GM23338 (cell line): ENCODE measurements around the gene IQGAP2. TPM values are rescaled to one million over a fixed set of nuclear protein-coding genes. Genes with fewer than 3 reads are reported as not detected.

ENCODE experiments used
- ATAC-seq: fragments of 200-7000 bp; cut with Tn5 transposase; 3 replicates; pipeline ENCODE4 v1.9.1; 2020
- DNase-seq: peaks from one replicate; pipeline ENCODE4 v3.0.0-alpha.2; 2015; ENCODE audit warnings: low spot score
- H2AFZ ChIP-seq: fragments of 200-600 bp; sonication (generic); 2 replicates; pipeline ENCODE4 v1.8.0; 2016; ENCODE audit warnings: antibody characterized with exemption, mild to moderate bottlenecking, moderate library complexity
- H3F3A ChIP-seq: fragments of 200-600 bp; sonication (generic); replicated peaks from 2 replicates; pipeline ENCODE4 v1.8.0; 2017; ENCODE audit warnings: antibody characterized with exemption, mixed run types, low read depth
- H3K27ac ChIP-seq: fragments of 200-600 bp; sonication (generic); 2 replicates; pipeline ENCODE4 v1.6.1; 2016; ENCODE audit warnings: low read depth
- H3K27me3 ChIP-seq: fragments of 200-600 bp; sonication (generic); 2 replicates; pipeline ENCODE4 v1.8.0; 2016; ENCODE audit warnings: mild to moderate bottlenecking, mixed run types, moderate library complexity; ENCODE audit not compliant: insufficient read depth
- H3K36me3 ChIP-seq: fragments of 200-600 bp; sonication (generic); 2 replicates; pipeline ENCODE4 v1.8.0; 2016; ENCODE audit warnings: mild to moderate bottlenecking; ENCODE audit not compliant: insufficient read depth
- H3K4me1 ChIP-seq: fragments of 200-600 bp; sonication (generic); 2 replicates; pipeline ENCODE4 v1.8.0; 2016; ENCODE audit warnings: mild to moderate bottlenecking, moderate library complexity; ENCODE audit not compliant: insufficient read depth
- H3K4me2 ChIP-seq: fragments of 200-600 bp; sonication (generic); 2 replicates; pipeline ENCODE4 v1.7.1; 2017; ENCODE audit warnings: mixed run types
- H3K4me3 ChIP-seq: fragments of 200-600 bp; sonication (generic); 2 replicates; pipeline ENCODE4 v1.6.1; 2016; ENCODE audit warnings: mixed run types
- H3K79me2 ChIP-seq: fragments of 200-600 bp; sonication (generic); replicated peaks from 2 replicates; pipeline ENCODE4 v1.8.0; 2017; ENCODE audit warnings: mild to moderate bottlenecking; ENCODE audit not compliant: insufficient read depth
- H3K9me2 ChIP-seq: fragments of 200-600 bp; sonication (generic); 2 replicates; pipeline ENCODE4 v1.8.0; 2017; ENCODE audit not compliant: insufficient read depth
- H4K20me1 ChIP-seq: fragments of 200-600 bp; sonication (generic); replicated peaks from 2 replicates; pipeline ENCODE4 v1.8.0; 2017; ENCODE audit warnings: mild to moderate bottlenecking; ENCODE audit not compliant: insufficient read depth
- H3K27ac Mint-ChIP-seq: 2 replicates; pipeline ENCODE4 v1.8.0; 2020; ENCODE audit warnings: inconsistent platforms, mild to moderate bottlenecking, moderate library complexity, mixed read lengths
- H3K27me3 Mint-ChIP-seq: 3 replicates; pipeline ENCODE4 v1.8.0; 2022; ENCODE audit warnings: low read depth, mild to moderate bottlenecking, moderate library complexity, mixed read lengths, inconsistent platforms; ENCODE audit not compliant: insufficient read depth, poor library complexity
- H3K36me3 Mint-ChIP-seq: 3 replicates; pipeline ENCODE4 v1.8.0; 2021; ENCODE audit warnings: low read depth, mild to moderate bottlenecking, inconsistent platforms, moderate library complexity, mixed read lengths
- H3K4me1 Mint-ChIP-seq: 3 replicates; pipeline ENCODE4 v1.8.0; 2020; ENCODE audit warnings: mild to moderate bottlenecking, inconsistent platforms, mixed read lengths
- H3K4me3 Mint-ChIP-seq: 3 replicates; pipeline ENCODE4 v1.8.0; 2021; ENCODE audit warnings: moderate library complexity, mild to moderate bottlenecking, inconsistent platforms, mixed read lengths
- H3K9me3 Mint-ChIP-seq: 3 replicates; pipeline ENCODE4 v1.8.0; 2020; ENCODE audit warnings: moderate library complexity, mild to moderate bottlenecking, inconsistent platforms, mixed read lengths
- CREB1 ChIP-seq: fragments of 250-450 bp; sonication (Bioruptor Pico); IDR thresholded peaks from 2 replicates; pipeline ENCODE4 v1.5.0; 2020; ENCODE audit warnings: low read depth, mild to moderate bottlenecking, moderate library complexity
- CTCF ChIP-seq, 2 experiments: fragments of 200-600 bp in 1 of 2; sonication (generic) in 1 of 2; conservative IDR thresholded peaks; 2 replicates each; pipeline versions ENCODE4 v1.5.1 to v1.6.1; 2016 to 2017; ENCODE audit warnings: antibody characterized with exemption in 2 of 2, low read depth in 2 of 2, mild to moderate bottlenecking in 2 of 2, moderate library complexity in 1 of 2
- EZH2 ChIP-seq: fragments of 200-600 bp; sonication (generic); IDR thresholded peaks from one replicate; pipeline ENCODE4 v1.8.0; 2017; ENCODE audit warnings: antibody characterized with exemption, mild to moderate bottlenecking, low read depth; ENCODE audit not compliant: unreplicated experiment
- JUNB ChIP-seq: IDR thresholded peaks from one replicate; pipeline ENCODE4 v1.6.1; 2016; ENCODE audit warnings: antibody characterized with exemption; ENCODE audit not compliant: unreplicated experiment
- POLR2AphosphoS5 ChIP-seq: IDR thresholded peaks from 2 replicates; pipeline ENCODE4 v1.6.1; 2016; ENCODE audit warnings: antibody characterized with exemption, low read depth
- ZNF114 ChIP-seq: fragments of 250-450 bp; sonication (Bioruptor Pico); IDR thresholded peaks from 2 replicates; pipeline ENCODE4 v1.5.0; 2020; ENCODE audit warnings: mild to moderate bottlenecking, moderate library complexity
- ZNF331 ChIP-seq: fragments of 250-450 bp; sonication (Bioruptor Pico); IDR thresholded peaks from 2 replicates; pipeline ENCODE4 v1.5.0; 2020; ENCODE audit warnings: low read depth, mild to moderate bottlenecking, moderate library complexity
- polyA plus RNA-seq: library from polyadenylated mRNA; unstranded; fragments of >200 nt; fragmentation: Nextera tagmentation; extraction: Ambion mirVana; gene quantifications from 2 replicates; pipeline ENCODE4 v1.2.1, GENCODE V29; 2016
- total RNA-seq: library from RNA; depleted of rRNA; stranded (reverse); fragments of >200 nt; shearing (Covaris generic); gene quantifications from 2 replicates; pipeline ENCODE4 v1.2.3, GENCODE V29; 2014
- TF ChIP-seq, protein P1 (sequence below): IDR thresholded peaks from one replicate; pipeline ENCODE4 v1.6.1; 2018; ENCODE audit warnings: antibody characterized with exemption; ENCODE audit not compliant: unreplicated experiment
- TF ChIP-seq, protein P2 (sequence below): fragments of 250-450 bp; sonication (Bioruptor Pico); IDR thresholded peaks from 2 replicates; pipeline ENCODE4 v1.5.0; 2020; ENCODE audit warnings: mild to moderate bottlenecking, moderate library complexity
- TF ChIP-seq, protein P3 (sequence below): IDR thresholded peaks from 2 replicates; pipeline ENCODE4 v1.6.1; 2016; ENCODE audit warnings: antibody characterized with exemption

IQGAP2 gene
- total and polyA plus RNA-seq, 2 experiments from 2014 or later, result 60.0 to 86.5 TPM

- Histone ChIP-seq H2AFZ (no peak overlapping the region), H3K4me2 (no peak overlapping the region), H4K20me1 (no peaks in the 10 kb centered on the region), H3K27ac (no peak overlapping the region), H3K9me2 (no peaks in the 10 kb centered on the region), H3K79me2 (no peaks in the 10 kb centered on the region), H3K36me3 (no peaks in the 10 kb centered on the region), H3K4me3 (no peak overlapping the region), H3K27me3 (no peaks in the 10 kb centered on the region), H3F3A (no peaks in the 10 kb centered on the region), H3K4me1 (no peaks in the 10 kb centered on the region)
- peaks cover 14% of the 10 kb centered on the region for H3K36me3 Mint-ChIP-seq
- H3K27me3 Mint-ChIP-seq, result peaks cover 5% of the 10 kb centered on the region
- peaks cover 9% of the 10 kb centered on the region for H3K9me3 Mint-ChIP-seq
- DNase-seq (no peak), ATAC-seq (no peak)
- H3K27ac Mint-ChIP-seq, result no peak overlapping the region
- H3K4me1 Mint-ChIP-seq, result no peaks in the 10 kb centered on the region
- H3K4me3 Mint-ChIP-seq, result no peak overlapping the region
- TF ChIP-seq, protein P1, sequence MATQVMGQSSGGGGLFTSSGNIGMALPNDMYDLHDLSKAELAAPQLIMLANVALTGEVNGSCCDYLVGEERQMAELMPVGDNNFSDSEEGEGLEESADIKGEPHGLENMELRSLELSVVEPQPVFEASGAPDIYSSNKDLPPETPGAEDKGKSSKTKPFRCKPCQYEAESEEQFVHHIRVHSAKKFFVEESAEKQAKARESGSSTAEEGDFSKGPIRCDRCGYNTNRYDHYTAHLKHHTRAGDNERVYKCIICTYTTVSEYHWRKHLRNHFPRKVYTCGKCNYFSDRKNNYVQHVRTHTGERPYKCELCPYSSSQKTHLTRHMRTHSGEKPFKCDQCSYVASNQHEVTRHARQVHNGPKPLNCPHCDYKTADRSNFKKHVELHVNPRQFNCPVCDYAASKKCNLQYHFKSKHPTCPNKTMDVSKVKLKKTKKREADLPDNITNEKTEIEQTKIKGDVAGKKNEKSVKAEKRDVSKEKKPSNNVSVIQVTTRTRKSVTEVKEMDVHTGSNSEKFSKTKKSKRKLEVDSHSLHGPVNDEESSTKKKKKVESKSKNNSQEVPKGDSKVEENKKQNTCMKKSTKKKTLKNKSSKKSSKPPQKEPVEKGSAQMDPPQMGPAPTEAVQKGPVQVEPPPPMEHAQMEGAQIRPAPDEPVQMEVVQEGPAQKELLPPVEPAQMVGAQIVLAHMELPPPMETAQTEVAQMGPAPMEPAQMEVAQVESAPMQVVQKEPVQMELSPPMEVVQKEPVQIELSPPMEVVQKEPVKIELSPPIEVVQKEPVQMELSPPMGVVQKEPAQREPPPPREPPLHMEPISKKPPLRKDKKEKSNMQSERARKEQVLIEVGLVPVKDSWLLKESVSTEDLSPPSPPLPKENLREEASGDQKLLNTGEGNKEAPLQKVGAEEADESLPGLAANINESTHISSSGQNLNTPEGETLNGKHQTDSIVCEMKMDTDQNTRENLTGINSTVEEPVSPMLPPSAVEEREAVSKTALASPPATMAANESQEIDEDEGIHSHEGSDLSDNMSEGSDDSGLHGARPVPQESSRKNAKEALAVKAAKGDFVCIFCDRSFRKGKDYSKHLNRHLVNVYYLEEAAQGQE, result no peak
- TF ChIP-seq POLR2AphosphoS5, result no peak
- TF ChIP-seq CTCF (conservative IDR thresholded peaks at IDR 0.05; ENCODE audit: low read depth in 2 of 2), result no peak
- TF ChIP-seq, protein P2, sequence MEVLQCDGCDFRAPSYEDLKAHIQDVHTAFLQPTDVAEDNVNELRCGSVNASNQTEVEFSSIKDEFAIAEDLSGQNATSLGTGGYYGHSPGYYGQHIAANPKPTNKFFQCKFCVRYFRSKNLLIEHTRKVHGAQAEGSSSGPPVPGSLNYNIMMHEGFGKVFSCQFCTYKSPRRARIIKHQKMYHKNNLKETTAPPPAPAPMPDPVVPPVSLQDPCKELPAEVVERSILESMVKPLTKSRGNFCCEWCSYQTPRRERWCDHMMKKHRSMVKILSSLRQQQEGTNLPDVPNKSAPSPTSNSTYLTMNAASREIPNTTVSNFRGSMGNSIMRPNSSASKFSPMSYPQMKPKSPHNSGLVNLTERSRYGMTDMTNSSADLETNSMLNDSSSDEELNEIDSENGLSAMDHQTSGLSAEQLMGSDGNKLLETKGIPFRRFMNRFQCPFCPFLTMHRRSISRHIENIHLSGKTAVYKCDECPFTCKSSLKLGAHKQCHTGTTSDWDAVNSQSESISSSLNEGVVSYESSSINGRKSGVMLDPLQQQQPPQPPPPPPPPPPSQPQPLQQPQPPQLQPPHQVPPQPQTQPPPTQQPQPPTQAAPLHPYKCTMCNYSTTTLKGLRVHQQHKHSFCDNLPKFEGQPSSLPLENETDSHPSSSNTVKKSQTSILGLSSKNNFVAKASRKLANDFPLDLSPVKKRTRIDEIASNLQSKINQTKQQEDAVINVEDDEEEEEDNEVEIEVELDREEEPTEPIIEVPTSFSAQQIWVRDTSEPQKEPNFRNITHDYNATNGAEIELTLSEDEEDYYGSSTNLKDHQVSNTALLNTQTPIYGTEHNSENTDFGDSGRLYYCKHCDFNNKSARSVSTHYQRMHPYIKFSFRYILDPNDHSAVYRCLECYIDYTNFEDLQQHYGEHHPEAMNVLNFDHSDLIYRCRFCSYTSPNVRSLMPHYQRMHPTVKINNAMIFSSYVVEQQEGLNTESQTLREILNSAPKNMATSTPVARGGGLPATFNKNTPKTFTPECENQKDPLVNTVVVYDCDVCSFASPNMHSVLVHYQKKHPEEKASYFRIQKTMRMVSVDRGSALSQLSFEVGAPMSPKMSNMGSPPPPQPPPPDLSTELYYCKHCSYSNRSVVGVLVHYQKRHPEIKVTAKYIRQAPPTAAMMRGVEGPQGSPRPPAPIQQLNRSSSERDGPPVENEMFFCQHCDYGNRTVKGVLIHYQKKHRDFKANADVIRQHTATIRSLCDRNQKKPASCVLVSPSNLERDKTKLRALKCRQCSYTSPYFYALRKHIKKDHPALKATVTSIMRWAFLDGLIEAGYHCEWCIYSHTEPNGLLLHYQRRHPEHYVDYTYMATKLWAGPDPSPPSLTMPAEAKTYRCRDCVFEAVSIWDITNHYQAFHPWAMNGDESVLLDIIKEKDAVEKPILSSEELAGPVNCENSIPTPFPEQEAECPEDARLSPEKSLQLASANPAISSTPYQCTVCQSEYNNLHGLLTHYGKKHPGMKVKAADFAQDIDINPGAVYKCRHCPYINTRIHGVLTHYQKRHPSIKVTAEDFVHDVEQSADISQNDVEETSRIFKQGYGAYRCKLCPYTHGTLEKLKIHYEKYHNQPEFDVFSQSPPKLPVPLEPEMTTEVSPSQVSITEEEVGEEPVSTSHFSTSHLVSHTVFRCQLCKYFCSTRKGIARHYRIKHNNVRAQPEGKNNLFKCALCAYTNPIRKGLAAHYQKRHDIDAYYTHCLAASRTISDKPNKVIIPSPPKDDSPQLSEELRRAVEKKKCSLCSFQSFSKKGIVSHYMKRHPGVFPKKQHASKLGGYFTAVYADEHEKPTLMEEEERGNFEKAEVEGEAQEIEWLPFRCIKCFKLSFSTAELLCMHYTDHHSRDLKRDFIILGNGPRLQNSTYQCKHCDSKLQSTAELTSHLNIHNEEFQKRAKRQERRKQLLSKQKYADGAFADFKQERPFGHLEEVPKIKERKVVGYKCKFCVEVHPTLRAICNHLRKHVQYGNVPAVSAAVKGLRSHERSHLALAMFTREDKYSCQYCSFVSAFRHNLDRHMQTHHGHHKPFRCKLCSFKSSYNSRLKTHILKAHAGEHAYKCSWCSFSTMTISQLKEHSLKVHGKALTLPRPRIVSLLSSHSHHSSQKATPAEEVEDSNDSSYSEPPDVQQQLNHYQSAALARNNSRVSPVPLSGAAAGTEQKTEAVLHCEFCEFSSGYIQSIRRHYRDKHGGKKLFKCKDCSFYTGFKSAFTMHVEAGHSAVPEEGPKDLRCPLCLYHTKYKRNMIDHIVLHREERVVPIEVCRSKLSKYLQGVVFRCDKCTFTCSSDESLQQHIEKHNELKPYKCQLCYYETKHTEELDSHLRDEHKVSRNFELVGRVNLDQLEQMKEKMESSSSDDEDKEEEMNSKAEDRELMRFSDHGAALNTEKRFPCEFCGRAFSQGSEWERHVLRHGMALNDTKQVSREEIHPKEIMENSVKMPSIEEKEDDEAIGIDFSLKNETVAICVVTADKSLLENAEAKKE (CRISPR knock-in tag), result no peak
- no peak for TF ChIP-seq CREB1 (CRISPR knock-in tag)
- TF ChIP-seq JUNB, result no peak
- TF ChIP-seq ZNF114 (CRISPR knock-in tag), result no peak
- TF ChIP-seq, protein P3, sequence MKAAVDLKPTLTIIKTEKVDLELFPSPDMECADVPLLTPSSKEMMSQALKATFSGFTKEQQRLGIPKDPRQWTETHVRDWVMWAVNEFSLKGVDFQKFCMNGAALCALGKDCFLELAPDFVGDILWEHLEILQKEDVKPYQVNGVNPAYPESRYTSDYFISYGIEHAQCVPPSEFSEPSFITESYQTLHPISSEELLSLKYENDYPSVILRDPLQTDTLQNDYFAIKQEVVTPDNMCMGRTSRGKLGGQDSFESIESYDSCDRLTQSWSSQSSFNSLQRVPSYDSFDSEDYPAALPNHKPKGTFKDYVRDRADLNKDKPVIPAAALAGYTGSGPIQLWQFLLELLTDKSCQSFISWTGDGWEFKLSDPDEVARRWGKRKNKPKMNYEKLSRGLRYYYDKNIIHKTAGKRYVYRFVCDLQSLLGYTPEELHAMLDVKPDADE, result no peak
- no peak for TF ChIP-seq ZNF331 (CRISPR knock-in tag)
- TF ChIP-seq EZH2, result no peak
These were observed 153.6 kb downstream of the IQGAP2 start for GRCh38 chr5:76556511-76557221.
